GM19023 (cell line): ENCODE results near the gene CACNG5.
"Not testable (repeated sequence)": the region's sequence is repeated elsewhere in the genome, so short reads cannot be mapped to it uniquely, and the experiment has no call there.

ENCODE experiments used
- ATAC-seq: cut with Tn5 transposase; IDR thresholded peaks from one replicate; pipeline ENCODE4 v1.9.1; 2021; ENCODE audit warnings: mild to moderate bottlenecking, moderate library complexity; ENCODE audit not compliant: unreplicated experiment

The CACNG5 gene

GRCh38 chr17:66903296-66903695, 68.4 kb downstream of the CACNG5 start:
- ATAC-seq = not testable (repeated sequence)

GRCh38 chr17:66903781-66904180, 68.9 kb downstream of the CACNG5 start:
- ATAC-seq = no peak

GRCh38 chr17:66904760-66905624, 70.1 kb downstream of the CACNG5 start:
- no peak for ATAC-seq

- ATAC-seq = no peak
Observed at GRCh38 chr17:66906321-66907278, 71.7 kb downstream of the CACNG5 start.

GRCh38 chr17:66909804-66910373, 75.0 kb downstream of the CACNG5 start:
- ATAC-seq = no peak

- ATAC-seq = no peak
Observed at GRCh38 chr17:66910651-66911285, 75.9 kb downstream of the CACNG5 start.

- ATAC-seq = no peak
Observed at GRCh38 chr17:66915204-66915611, 80.3 kb downstream of the CACNG5 start.

- no peak for ATAC-seq
Observed at GRCh38 chr17:66915792-66916191, 80.9 kb downstream of the CACNG5 start.

GRCh38 chr17:66916946-66917345, 82.0 kb downstream of the CACNG5 start:
- no peak for ATAC-seq

- no peak for ATAC-seq
Observed at GRCh38 chr17:66918896-66919295, 84.0 kb downstream of the CACNG5 start.

GRCh38 chr17:66920435-66920834, 85.5 kb downstream of the CACNG5 start:
- no peak for ATAC-seq

- ATAC-seq = no peak
Observed at GRCh38 chr17:66920950-66921349, 86.0 kb downstream of the CACNG5 start.

GRCh38 chr17:66923886-66924285, 89.0 kb downstream of the CACNG5 start:
- no peak for ATAC-seq

- no peak for ATAC-seq
Observed at GRCh38 chr17:66925811-66926500, 91.0 kb downstream of the CACNG5 start.

- ATAC-seq = no peak
Observed at GRCh38 chr17:66928949-66929348, 94.0 kb downstream of the CACNG5 start.

- no peak for ATAC-seq
Observed at GRCh38 chr17:66929591-66929990, 94.7 kb downstream of the CACNG5 start.

GRCh38 chr17:66930933-66931332, 96.0 kb downstream of the CACNG5 start:
- ATAC-seq = no peak

GRCh38 chr17:66932311-66932710, 97.4 kb downstream of the CACNG5 start:
- no peak for ATAC-seq

- no peak for ATAC-seq
Observed at GRCh38 chr17:66934040-66934439, 99.1 kb downstream of the CACNG5 start.
